WERI-Rb-1 (cell line): ENCODE measurements around the gene SYNPO2L.

Experiments
- DNase-seq: peaks from one replicate; pipeline ENCODE4 v3.0.0-alpha.2; 2020
- H3K27ac ChIP-seq: fragments of 250-450 bp; sonication (Bioruptor Pico); 2 replicates; pipeline ENCODE4 v1.5.1; 2020; ENCODE audit warnings: mild to moderate bottlenecking, moderate library complexity
- H3K27me3 ChIP-seq: fragments of 250-450 bp; sonication (Bioruptor Pico); 2 replicates; pipeline ENCODE4 v1.5.1; 2021; ENCODE audit warnings: mild to moderate bottlenecking, low read depth, moderate library complexity; ENCODE audit not compliant: insufficient read depth, severe bottlenecking
- H3K36me3 ChIP-seq: fragments of 250-450 bp; sonication (Bioruptor Pico); 2 replicates; pipeline ENCODE4 v1.5.1; 2020; ENCODE audit warnings: mild to moderate bottlenecking, moderate library complexity
- H3K4me3 ChIP-seq: 2 replicates; pipeline ENCODE4 v1.5.1; 2011; ENCODE audit warnings: low read depth, mild to moderate bottlenecking, control low read depth, low read length
- H3K9me3 ChIP-seq: fragments of 250-450 bp; sonication (Bioruptor Pico); 2 replicates; pipeline ENCODE4 v1.5.1; 2021; ENCODE audit warnings: mild to moderate bottlenecking, moderate library complexity; ENCODE audit not compliant: severe bottlenecking
- TF ChIP-seq, protein P1 (sequence below): IDR thresholded peaks from 2 replicates; pipeline ENCODE4 v1.5.1; 2011; ENCODE audit warnings: low read depth, mild to moderate bottlenecking, control low read depth, inconsistent platforms, low read length

Gene SYNPO2L

DNA sequence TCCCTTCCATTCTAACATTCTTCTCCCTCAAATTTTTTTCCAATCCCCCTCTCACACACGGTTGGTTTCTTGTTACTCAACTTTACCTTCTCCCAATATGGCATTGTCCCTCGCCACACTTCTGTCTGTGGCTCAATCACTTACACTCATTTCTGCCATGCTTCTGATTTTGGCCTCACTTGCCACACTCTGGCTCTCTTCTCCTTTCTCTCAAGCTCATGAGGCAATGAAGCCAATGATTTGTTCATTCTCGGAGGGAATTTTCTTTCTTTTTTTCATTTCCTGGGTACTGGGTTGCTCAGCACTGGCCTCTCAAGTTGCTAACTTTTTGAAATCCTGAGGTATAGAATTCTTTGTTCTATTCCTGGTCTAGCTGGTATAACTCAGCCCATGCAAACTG, 10.6 kb downstream of the SYNPO2L start:
- no peaks in the 10 kb centered on the region for H3K27me3 ChIP-seq
- H3K36me3 ChIP-seq, result no peaks in the 10 kb centered on the region
- no peaks in the 10 kb centered on the region for H3K9me3 ChIP-seq
- DNase-seq, result no peak
- H3K27ac ChIP-seq, result no peak overlapping the region
- no peak overlapping the region for H3K4me3 ChIP-seq
- TF ChIP-seq, protein P1, sequence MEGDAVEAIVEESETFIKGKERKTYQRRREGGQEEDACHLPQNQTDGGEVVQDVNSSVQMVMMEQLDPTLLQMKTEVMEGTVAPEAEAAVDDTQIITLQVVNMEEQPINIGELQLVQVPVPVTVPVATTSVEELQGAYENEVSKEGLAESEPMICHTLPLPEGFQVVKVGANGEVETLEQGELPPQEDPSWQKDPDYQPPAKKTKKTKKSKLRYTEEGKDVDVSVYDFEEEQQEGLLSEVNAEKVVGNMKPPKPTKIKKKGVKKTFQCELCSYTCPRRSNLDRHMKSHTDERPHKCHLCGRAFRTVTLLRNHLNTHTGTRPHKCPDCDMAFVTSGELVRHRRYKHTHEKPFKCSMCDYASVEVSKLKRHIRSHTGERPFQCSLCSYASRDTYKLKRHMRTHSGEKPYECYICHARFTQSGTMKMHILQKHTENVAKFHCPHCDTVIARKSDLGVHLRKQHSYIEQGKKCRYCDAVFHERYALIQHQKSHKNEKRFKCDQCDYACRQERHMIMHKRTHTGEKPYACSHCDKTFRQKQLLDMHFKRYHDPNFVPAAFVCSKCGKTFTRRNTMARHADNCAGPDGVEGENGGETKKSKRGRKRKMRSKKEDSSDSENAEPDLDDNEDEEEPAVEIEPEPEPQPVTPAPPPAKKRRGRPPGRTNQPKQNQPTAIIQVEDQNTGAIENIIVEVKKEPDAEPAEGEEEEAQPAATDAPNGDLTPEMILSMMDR, result no peak

DNA sequence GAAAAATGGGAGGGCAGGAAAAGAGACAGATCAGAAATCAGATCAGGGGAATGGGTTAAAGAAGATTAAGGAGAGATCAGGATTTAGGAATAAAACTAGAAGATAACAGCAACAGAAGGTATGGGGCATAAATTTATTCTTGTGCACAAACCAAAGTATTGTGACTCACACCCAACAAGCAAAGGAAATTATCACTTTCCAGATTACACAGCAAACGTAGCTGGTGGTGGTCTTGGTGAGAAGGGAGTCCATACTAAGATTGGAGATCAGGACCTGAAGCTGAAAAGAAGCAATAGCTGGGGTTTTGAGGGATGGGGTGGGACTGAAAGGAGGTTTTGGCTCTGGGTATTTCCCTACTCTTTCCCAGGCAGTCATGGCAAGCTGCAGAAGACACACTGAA, 11.1 kb downstream of the SYNPO2L start:
- Histone ChIP-seq H3K9me3 (no peaks in the 10 kb centered on the region), H3K27ac (no peak overlapping the region; the same call in 1 of the 2 replicates), H3K27me3 (no peaks in the 10 kb centered on the region), H3K4me3 (no peak overlapping the region), H3K36me3 (no peaks in the 10 kb centered on the region)
- TF ChIP-seq, protein P1, result no peak
- DNase-seq, result no peak

DNA sequence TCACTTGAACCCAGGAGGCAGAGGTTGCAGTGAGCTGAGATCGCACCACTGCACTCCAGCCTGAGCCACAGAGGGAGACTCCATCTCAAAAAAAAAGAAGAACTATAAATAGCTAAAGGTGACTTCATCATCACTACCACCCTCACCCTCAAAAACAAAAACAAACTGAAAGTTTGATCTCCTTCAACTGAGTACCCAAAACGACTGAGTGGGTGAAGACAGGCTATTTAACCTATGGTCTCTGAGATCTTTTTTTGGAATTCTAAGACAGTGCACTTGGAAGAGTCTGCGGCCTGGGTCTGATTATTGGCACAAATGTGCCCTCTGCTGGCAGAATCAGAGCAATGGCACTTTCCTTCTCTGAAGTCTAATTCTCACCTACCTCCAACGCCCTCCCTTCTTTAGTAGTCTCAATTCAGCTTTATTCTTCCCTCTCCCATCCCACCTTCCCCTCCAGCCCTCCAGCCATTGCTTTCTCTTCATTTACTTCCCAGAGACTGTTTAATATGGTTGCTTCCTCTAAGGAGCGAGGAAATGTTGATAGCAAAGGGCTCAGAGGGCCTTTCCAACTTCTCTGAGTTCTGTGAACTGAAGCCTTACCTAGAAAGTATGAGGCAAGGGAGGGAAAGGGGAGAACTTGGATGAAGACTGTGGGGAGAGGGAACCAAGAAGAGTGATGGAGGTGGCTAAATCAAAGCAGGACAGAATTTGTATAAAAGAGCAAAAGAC, 11.7 kb downstream of the SYNPO2L start:
- peak overlapping the region; percentile 15; the same call in 1 of the 2 replicates for H3K27ac ChIP-seq
- H3K9me3 ChIP-seq, result no peaks in the 10 kb centered on the region
- TF ChIP-seq, protein P1, result peak; percentile 79
- H3K36me3 ChIP-seq, result no peaks in the 10 kb centered on the region
- H3K27me3 ChIP-seq, result no peaks in the 10 kb centered on the region
- no peak overlapping the region for H3K4me3 ChIP-seq
- peak; percentile 60 for DNase-seq

DNA sequence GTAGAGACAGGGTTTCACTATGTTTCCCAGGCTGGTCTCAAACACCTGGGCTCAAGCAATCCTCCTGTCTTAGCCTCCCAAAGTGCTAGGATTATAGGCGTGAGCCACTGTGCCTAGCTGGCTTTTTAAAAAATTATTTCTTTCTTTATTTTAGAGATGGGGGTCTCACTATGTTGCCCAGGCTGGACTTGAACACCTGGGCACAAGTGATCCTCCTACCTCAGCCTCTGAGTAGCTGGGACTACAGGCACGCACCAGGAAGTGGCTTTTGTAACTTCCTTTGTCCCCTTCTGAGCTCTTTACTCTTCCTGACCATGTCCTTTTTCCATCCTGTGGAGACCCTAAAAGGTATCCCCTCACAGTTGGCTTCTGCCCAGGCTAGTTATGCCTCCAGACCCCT, 12.5 kb downstream of the SYNPO2L start:
- DNase-seq, result no peak
- no peaks in the 10 kb centered on the region for H3K27me3 ChIP-seq
- no peak overlapping the region for H3K4me3 ChIP-seq
- no peaks in the 10 kb centered on the region for H3K36me3 ChIP-seq
- TF ChIP-seq, protein P1, result no peak
- H3K27ac ChIP-seq, result no peak overlapping the region
- H3K9me3 ChIP-seq, result no peaks in the 10 kb centered on the region

DNA sequence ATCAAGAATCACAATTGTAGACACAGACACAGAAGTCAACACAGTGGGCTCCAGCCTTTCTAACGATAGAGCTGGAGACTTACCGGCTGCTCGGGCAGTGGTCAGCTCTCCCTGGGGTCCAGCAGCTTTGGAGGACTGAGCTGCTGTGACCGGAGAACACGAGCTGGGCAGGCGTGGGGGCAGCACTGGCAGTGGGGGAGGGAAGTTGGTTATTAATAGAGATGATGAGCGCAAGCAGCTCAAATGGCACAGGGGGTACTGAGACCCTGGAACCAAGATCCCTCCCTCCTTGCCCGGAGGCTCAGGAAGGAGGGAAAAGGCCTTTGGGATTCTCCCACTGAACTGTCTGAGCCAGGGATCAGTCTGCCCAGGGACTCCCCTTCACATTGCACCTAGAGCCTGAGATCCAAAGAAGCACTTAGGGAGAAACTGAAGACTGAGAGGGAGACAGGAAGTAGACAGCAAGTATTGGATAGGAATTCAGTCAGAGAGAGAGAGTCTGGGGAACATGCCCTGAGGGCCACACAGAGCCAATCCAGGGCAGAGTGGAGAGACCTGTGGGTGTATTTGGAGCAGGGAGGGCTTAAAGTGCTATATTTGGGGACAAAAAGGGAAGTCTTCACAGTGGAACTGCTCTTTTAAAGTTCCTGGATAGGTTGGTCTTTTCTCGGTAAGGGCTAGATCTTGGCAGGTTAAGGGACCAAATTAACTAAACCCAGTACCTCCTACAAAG, 14.3 kb downstream of the SYNPO2L start, which contains the start of gene MYOZ1:
Gene MYOZ1 (minus strand): TSS at position 147 of the 733 bp plus-strand sequence. CDS start 1,457 bp downstream, outside the sequence.
- Histone ChIP-seq H3K9me3 (no peaks in the 10 kb centered on the region), H3K27ac (no peak within 1 kb of the TSS), H3K27me3 (no peaks in the 10 kb centered on the region), H3K4me3 (no peak within 1 kb of the TSS), H3K36me3 (no peaks in the 10 kb centered on the region)
- no peak for DNase-seq
- TF ChIP-seq, protein P1, result no peak
